Measurements from ENCODE around the gene MRPL47.
"Not testable (repeated sequence)": the region's sequence is repeated elsewhere in the genome, so short reads cannot be mapped to it uniquely, and the experiment has no call there.

Gene MRPL47
- total RNA-seq, result 20.5 to 24.3 (median 23.3) reads per million in 4 donors

- peak; percentile 77 to 95 (median 88) for DNase-seq
Observed at GRCh38 chr3:179604321-179605078, at the start of gene MRPL47, which contains the start of gene NDUFB5. TSS of gene MRPL47 (minus strand) at chr3:179604638. CDS start at chr3:179604624, 14 bp downstream. TSS of gene NDUFB5 (plus strand) at chr3:179604794. CDS start at chr3:179604816, 22 bp downstream.

- peak; percentile 20 to 77 (median 44) for DNase-seq
Observed at GRCh38 chr3:179653096-179653797, 48.8 kb upstream of the MRPL47 start.

GRCh38 chr3:179652447-179653095 lies 48.1 kb upstream of the MRPL47 start, which contains the start of gene USP13:
TSS of gene USP13 (plus strand) at chr3:179653040. CDS start at chr3:179653226, 186 bp downstream.
- peak in 4 of 5 donors; percentile 28 to 72 (median 44) for DNase-seq

GRCh38 chr3:179651687-179652446 lies 47.4 kb upstream of the MRPL47 start:
- no peak for DNase-seq

GRCh38 chr3:179646177-179646576 lies 41.7 kb upstream of the MRPL47 start:
- DNase-seq, result no peak

GRCh38 chr3:179643837-179644236 lies 39.4 kb upstream of the MRPL47 start:
- DNase-seq, result not testable (repeated sequence)

GRCh38 chr3:179642871-179643270 lies 38.4 kb upstream of the MRPL47 start:
- no peak for DNase-seq

GRCh38 chr3:179640469-179640868 lies 36.0 kb upstream of the MRPL47 start:
- DNase-seq, result no peak

GRCh38 chr3:179630753-179631451 lies 26.5 kb upstream of the MRPL47 start:
- no peak for DNase-seq

- DNase-seq, result no peak
Observed at GRCh38 chr3:179624451-179624850, 20.0 kb upstream of the MRPL47 start.

- DNase-seq, result no peak
Observed at GRCh38 chr3:179622023-179622422, 17.6 kb upstream of the MRPL47 start.

- no peak for DNase-seq
Observed at GRCh38 chr3:179615458-179616173, 11.2 kb upstream of the MRPL47 start.

GRCh38 chr3:179613807-179614206 lies 9.4 kb upstream of the MRPL47 start:
- DNase-seq, result no peak

- DNase-seq, result no peak
Observed at GRCh38 chr3:179610066-179610465, 5.6 kb upstream of the MRPL47 start.

GRCh38 chr3:179608931-179609720 lies 4.7 kb upstream of the MRPL47 start:
- DNase-seq, result peak in 1 of 5 donors; percentile 88

GRCh38 chr3:179606534-179607085 lies 2.2 kb upstream of the MRPL47 start:
- no peak for DNase-seq

- DNase-seq, result no peak
Observed at GRCh38 chr3:179603831-179604230, 607 bp downstream of the MRPL47 start.

GRCh38 chr3:179603321-179603720 lies 1.1 kb downstream of the MRPL47 start:
- no peak for DNase-seq

GRCh38 chr3:179599531-179599930 lies 4.9 kb downstream of the MRPL47 start:
- DNase-seq, result no peak

- DNase-seq, result no peak
Observed at GRCh38 chr3:179591313-179591712, 13.1 kb downstream of the MRPL47 start.
